Gastrocnemius medialis (tissue), 4 donors: ENCODE measurements around the gene CCDC80.

ENCODE experiments used
- POLR2A ChIP-seq, 2 donors: fragments of 450-650 bp; IDR thresholded peaks; one replicate each; pipeline ENCODE4 v1.6.1; 2017; ENCODE audit warnings: antibody characterized with exemption in 2 of 2, mild to moderate bottlenecking in 2 of 2, moderate library complexity in 2 of 2
- TF ChIP-seq, protein P1 (sequence below), 5 experiments: fragments of 450-650 bp in 3 of 5; fragments of 200-600 bp in 2 of 5; sonication (generic) in 2 of 5; IDR thresholded peaks in 4 of 5; conservative IDR thresholded peaks in 1 of 5; 1 replicate in 4 of 5; 2 replicates in 1 of 5; pipeline ENCODE4 v1.5.1; 2016 to 2019; ENCODE audit warnings: antibody characterized with exemption in 5 of 5, mild to moderate bottlenecking in 3 of 5, moderate library complexity in 3 of 5

DNA sequence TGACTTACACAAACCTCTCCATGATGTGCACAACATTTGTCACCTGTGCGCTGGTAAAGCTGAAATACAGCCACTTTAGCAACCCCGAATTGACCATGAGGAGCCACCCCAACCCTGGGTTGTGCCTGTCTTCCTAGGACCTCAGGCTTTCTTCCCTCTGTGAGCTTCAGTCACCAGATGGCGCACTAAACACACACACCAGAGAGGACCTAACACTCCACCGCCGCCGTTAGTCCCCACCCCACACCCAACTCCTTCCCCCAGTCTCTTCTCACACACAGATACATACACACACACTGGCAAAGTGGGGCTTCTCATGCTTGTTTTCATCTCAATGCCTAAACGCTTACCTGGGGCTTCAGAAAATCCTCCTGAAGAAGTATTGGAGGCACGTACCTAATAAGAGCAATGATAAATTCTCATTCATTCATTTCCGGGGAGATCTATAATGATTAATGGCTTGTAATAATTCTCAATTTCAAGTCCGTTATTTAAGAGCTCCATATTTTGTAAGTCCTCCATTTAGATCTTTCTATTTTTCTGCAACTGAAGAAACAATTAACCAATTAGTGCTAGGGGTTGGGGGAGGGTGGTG is 2.1 kb upstream of the CCDC80 start:
- TF ChIP-seq, protein P1, sequence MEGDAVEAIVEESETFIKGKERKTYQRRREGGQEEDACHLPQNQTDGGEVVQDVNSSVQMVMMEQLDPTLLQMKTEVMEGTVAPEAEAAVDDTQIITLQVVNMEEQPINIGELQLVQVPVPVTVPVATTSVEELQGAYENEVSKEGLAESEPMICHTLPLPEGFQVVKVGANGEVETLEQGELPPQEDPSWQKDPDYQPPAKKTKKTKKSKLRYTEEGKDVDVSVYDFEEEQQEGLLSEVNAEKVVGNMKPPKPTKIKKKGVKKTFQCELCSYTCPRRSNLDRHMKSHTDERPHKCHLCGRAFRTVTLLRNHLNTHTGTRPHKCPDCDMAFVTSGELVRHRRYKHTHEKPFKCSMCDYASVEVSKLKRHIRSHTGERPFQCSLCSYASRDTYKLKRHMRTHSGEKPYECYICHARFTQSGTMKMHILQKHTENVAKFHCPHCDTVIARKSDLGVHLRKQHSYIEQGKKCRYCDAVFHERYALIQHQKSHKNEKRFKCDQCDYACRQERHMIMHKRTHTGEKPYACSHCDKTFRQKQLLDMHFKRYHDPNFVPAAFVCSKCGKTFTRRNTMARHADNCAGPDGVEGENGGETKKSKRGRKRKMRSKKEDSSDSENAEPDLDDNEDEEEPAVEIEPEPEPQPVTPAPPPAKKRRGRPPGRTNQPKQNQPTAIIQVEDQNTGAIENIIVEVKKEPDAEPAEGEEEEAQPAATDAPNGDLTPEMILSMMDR (IDR thresholded peaks at IDR 0.05 in 4 of 5, conservative IDR thresholded peaks at IDR 0.05 in 1 of 5): peak; percentile 38 to 78 (median 63)
- no peak for TF ChIP-seq POLR2A (IDR thresholded peaks at IDR 0.05)
